Tibial nerve (tissue), 4 donors: ENCODE measurements around the gene CDC25C. TPM values are rescaled to one million over a fixed set of nuclear protein-coding genes. Genes with fewer than 3 reads are reported as not detected.

Experiments used
- DNase-seq, 2 donors: peaks; one replicate each; pipeline ENCODE4 v3.0.0-alpha.2; 2019; ENCODE audit warnings: low spot score in 2 of 2
- H3K27ac ChIP-seq, 4 donors: fragments of 200-600 bp; sonication (generic) in 3 of 4; one replicate each; pipeline ENCODE4 v1.5.1; 2017 to 2019; ENCODE audit warnings: mild to moderate bottlenecking in 1 of 4
- H3K27me3 ChIP-seq, 2 donors: fragments of 200-600 bp; sonication (generic) in 1 of 2; one replicate each; pipeline versions ENCODE4 v1.5.1 to v1.6.0; 2017 to 2019
- H3K36me3 ChIP-seq, 3 donors: fragments of 200-600 bp; sonication (generic); one replicate each; pipeline ENCODE4 v1.5.1; 2018 to 2019
- H3K4me1 ChIP-seq, 4 donors: fragments of 200-600 bp; sonication (generic) in 3 of 4; one replicate each; pipeline ENCODE4 v1.5.1; 2017 to 2019
- H3K4me3 ChIP-seq, 4 donors: fragments of 200-600 bp; sonication (generic) in 3 of 4; one replicate each; pipeline ENCODE4 v1.5.1; 2017 to 2019; ENCODE audit warnings: mild to moderate bottlenecking in 1 of 4, moderate library complexity in 1 of 4
- H3K9me3 ChIP-seq, 4 donors: fragments of 200-600 bp; sonication (generic) in 3 of 4; one replicate each; pipeline ENCODE4 v1.5.1; 2017 to 2019
- CTCF ChIP-seq, 5 experiments: fragments of 200-600 bp in 3 of 5; fragments of 450-650 bp in 2 of 5; sonication (generic) in 3 of 5; IDR thresholded peaks; one replicate each; pipeline ENCODE4 v1.5.1; 2016 to 2019; ENCODE audit warnings: antibody characterized with exemption in 5 of 5, mild to moderate bottlenecking in 3 of 5, moderate library complexity in 2 of 5
- EP300 ChIP-seq, 2 donors: sonication (generic); formaldehyde crosslinking; IDR thresholded peaks; one replicate each; pipeline ENCODE4 v1.6.1; 2017; ENCODE audit warnings: antibody characterized with exemption in 2 of 2, mild to moderate bottlenecking in 1 of 2
- POLR2A ChIP-seq, 2 donors: fragments of 450-650 bp; IDR thresholded peaks; one replicate each; pipeline ENCODE4 v1.6.1; 2017; ENCODE audit warnings: antibody characterized with exemption in 2 of 2, mild to moderate bottlenecking in 2 of 2, moderate library complexity in 2 of 2
- WGBS, 2 donors: methylation state at CpG; one replicate each; pipeline ENCODE4 v1.1.5; 2018; 5-methylcytosine and 5-hydroxymethylcytosine counted together
- total RNA-seq, 4 donors: library from RNA; depleted of rRNA; stranded (reverse); fragments of >200 nt; gene quantifications; one replicate each; pipeline ENCODE4 v1.1.0, GENCODE V29; 2016

The CDC25C gene
- total RNA-seq, 4 donors from 2014 or later: 0.60 TPM; not detected in 3

- TF ChIP-seq CTCF (IDR thresholded peaks at IDR 0.05): no peak
- no peak for TF ChIP-seq EP300 (IDR thresholded peaks at IDR 0.05)
- no peak for TF ChIP-seq POLR2A (IDR thresholded peaks at IDR 0.05)
- DNase-seq: no peak
- H3K4me1 ChIP-seq: peaks cover 0 to 18% (median 6%) of the 10 kb centered on the region in 4 donors
- no peaks in the 10 kb centered on the region for H3K36me3 ChIP-seq
- peaks cover 0 to 16% of the 10 kb centered on the region in 2 donors for H3K27me3 ChIP-seq
- WGBS, 2 donors: 32% methylated on average over 6 of the region's 6 CpGs
- peak overlapping the region; percentile 6 to 90 (median 74) for H3K27ac ChIP-seq
- peak overlapping the region; percentile 27 to 72 (median 50) for H3K4me3 ChIP-seq
- H3K9me3 ChIP-seq: no peaks in the 10 kb centered on the region
Measured at GRCh38 chr5:138273834-138274188, 57.8 kb downstream of the CDC25C start.

GRCh38 chr5:138272681-138273080, 58.9 kb downstream of the CDC25C start:
- Histone ChIP-seq H3K4me1 (peaks cover 0 to 18% (median 6%) of the 10 kb centered on the region in 4 donors), H3K4me3 (no peak overlapping the region), H3K27me3 (peaks cover 0 to 16% of the 10 kb centered on the region in 2 donors), H3K27ac (peak overlapping the region in 2 of 4 donors; percentile 84 to 90), H3K9me3 (no peaks in the 10 kb centered on the region), H3K36me3 (no peaks in the 10 kb centered on the region)
- WGBS, 2 donors: 63 to 72% methylated on average over 4 of the region's 4 CpGs
- no peak for DNase-seq
- no peak for TF ChIP-seq EP300 (IDR thresholded peaks at IDR 0.05)
- no peak for TF ChIP-seq CTCF (IDR thresholded peaks at IDR 0.05)
- no peak for TF ChIP-seq POLR2A (IDR thresholded peaks at IDR 0.05)

DNA sequence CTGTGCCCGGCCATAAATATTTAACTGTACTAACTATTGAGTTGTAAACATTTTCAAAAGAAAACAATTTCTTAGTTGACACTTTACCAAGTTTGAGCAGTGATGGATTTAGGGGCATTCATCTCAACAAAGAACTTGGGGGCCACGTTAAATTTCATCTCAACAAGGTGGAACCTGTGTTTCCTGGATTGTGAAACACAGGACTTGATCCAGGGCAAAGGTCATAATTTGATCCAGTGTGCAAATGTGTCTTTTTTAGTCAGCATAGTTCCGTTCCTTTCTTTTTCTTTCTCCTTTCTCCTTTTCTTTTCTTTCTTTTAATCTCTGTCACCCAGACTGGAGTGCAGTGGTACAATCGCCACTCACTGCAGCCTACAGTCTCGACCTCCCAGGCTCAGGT, 60.3 kb downstream of the CDC25C start:
- H3K4me3 ChIP-seq: no peak overlapping the region
- peaks cover 0 to 18% (median 6%) of the 10 kb centered on the region in 4 donors for H3K4me1 ChIP-seq
- H3K9me3 ChIP-seq: no peaks in the 10 kb centered on the region
- H3K27ac ChIP-seq: peak overlapping the region in 1 of 4 donors; percentile 36
- TF ChIP-seq CTCF (IDR thresholded peaks at IDR 0.05) (no peak), EP300 (IDR thresholded peaks at IDR 0.05) (no peak), POLR2A (IDR thresholded peaks at IDR 0.05) (no peak)
- H3K36me3 ChIP-seq: no peaks in the 10 kb centered on the region
- DNase-seq: no peak
- peaks cover 0 to 16% of the 10 kb centered on the region in 2 donors for H3K27me3 ChIP-seq
- WGBS, 2 donors: 67 to 70% methylated on average over 5 of the region's 5 CpGs

- H3K4me1 ChIP-seq: peaks cover 0 to 3% (median 0%) of the 10 kb centered on the region in 4 donors
Measured at GRCh38 chr5:138264183-138264582, 67.4 kb downstream of the CDC25C start.

GRCh38 chr5:138263581-138263980, 68.0 kb downstream of the CDC25C start:
- DNase-seq: no peak
- WGBS, 2 donors: 69 to 74% methylated on average over 3 of the region's 3 CpGs

More at GRCh38 chr5:138264183-138264582, 67.4 kb downstream of the CDC25C start:
- Histone ChIP-seq H3K9me3 (no peaks in the 10 kb centered on the region), H3K27ac (no peak overlapping the region), H3K4me3 (no peak overlapping the region), H3K36me3 (no peaks in the 10 kb centered on the region), H3K27me3 (peaks cover 0 to 4% of the 10 kb centered on the region in 2 donors)
- TF ChIP-seq EP300 (IDR thresholded peaks at IDR 0.05): no peak
- TF ChIP-seq POLR2A (IDR thresholded peaks at IDR 0.05): no peak
- TF ChIP-seq CTCF (IDR thresholded peaks at IDR 0.05): no peak
- WGBS, 2 donors: 88 to 93% methylated on average over 6 to 8 of the region's 8 CpGs
- DNase-seq: no peak

More at GRCh38 chr5:138263581-138263980, 68.0 kb downstream of the CDC25C start:
- Histone ChIP-seq H3K27me3 (peaks cover 0 to 4% of the 10 kb centered on the region in 2 donors), H3K4me1 (peaks cover 0 to 8% (median 0%) of the 10 kb centered on the region in 4 donors), H3K27ac (no peak overlapping the region), H3K4me3 (no peak overlapping the region), H3K36me3 (no peaks in the 10 kb centered on the region), H3K9me3 (no peaks in the 10 kb centered on the region)
- TF ChIP-seq CTCF (IDR thresholded peaks at IDR 0.05): no peak
- no peak for TF ChIP-seq EP300 (IDR thresholded peaks at IDR 0.05)
- TF ChIP-seq POLR2A (IDR thresholded peaks at IDR 0.05): no peak
